Stimulated activated CD8-positive, alpha-beta memory T cell treated with anti-CD3 and anti-CD28 coated beads, Interleukin-4, amount 100 ng/mL, for 48 hours (primary cell): Measurements from ENCODE around the gene TPO.

ENCODE experiments used
- DNase-seq: peaks from one replicate; pipeline ENCODE4 v3.0.0-alpha.2; 2020

TPO gene

GRCh38 chr2:1454346-1454745, 41.1 kb downstream of the TPO start:
- DNase-seq: no peak

- no peak for DNase-seq
Measured at GRCh38 chr2:1455466-1455865, 42.2 kb downstream of the TPO start.

GRCh38 chr2:1458432-1458831, 45.2 kb downstream of the TPO start:
- DNase-seq: no peak

GRCh38 chr2:1459727-1460126, 46.5 kb downstream of the TPO start:
- no peak for DNase-seq

- DNase-seq: no peak
Measured at GRCh38 chr2:1460851-1461418, 47.7 kb downstream of the TPO start.

GRCh38 chr2:1461507-1462390, 48.5 kb downstream of the TPO start:
- DNase-seq: no peak

- no peak for DNase-seq
Measured at GRCh38 chr2:1462994-1463393, 49.7 kb downstream of the TPO start.

GRCh38 chr2:1472350-1472749, 59.1 kb downstream of the TPO start:
- DNase-seq: no peak

- DNase-seq: no peak
Measured at GRCh38 chr2:1476617-1477195, 63.4 kb downstream of the TPO start.

GRCh38 chr2:1477196-1478040, 64.2 kb downstream of the TPO start:
- no peak for DNase-seq

GRCh38 chr2:1478311-1479305, 65.3 kb downstream of the TPO start:
- DNase-seq: no peak

GRCh38 chr2:1479346-1479745, 66.1 kb downstream of the TPO start:
- no peak for DNase-seq

GRCh38 chr2:1480671-1481076, 67.4 kb downstream of the TPO start:
- no peak for DNase-seq

GRCh38 chr2:1481406-1482252, 68.4 kb downstream of the TPO start:
- DNase-seq: no peak

GRCh38 chr2:1482253-1482675, 69.0 kb downstream of the TPO start:
- DNase-seq: no peak

GRCh38 chr2:1482981-1483380, 69.7 kb downstream of the TPO start:
- DNase-seq: no peak

GRCh38 chr2:1483551-1483950, 70.3 kb downstream of the TPO start:
- DNase-seq: no peak

GRCh38 chr2:1484131-1484884, 71.0 kb downstream of the TPO start:
- no peak for DNase-seq

- no peak for DNase-seq
Measured at GRCh38 chr2:1486670-1487069, 73.4 kb downstream of the TPO start.

- DNase-seq: no peak
Measured at GRCh38 chr2:1487758-1488157, 74.5 kb downstream of the TPO start.
